Transverse colon (tissue), 3 donors: ENCODE results near the gene BANF2.

Experiments
- CTCF ChIP-seq, 5 experiments: fragments of 200-600 bp in 3 of 5; fragments of 450-650 bp in 2 of 5; sonication (generic) in 3 of 5; IDR thresholded peaks; 1 replicate in 2 of 5; 2 replicates in 3 of 5; pipeline ENCODE4 v1.5.1; 2016 to 2017; ENCODE audit warnings: antibody characterized with exemption in 5 of 5, inconsistent platforms in 3 of 5, mild to moderate bottlenecking in 2 of 5, moderate library complexity in 1 of 5
- EP300 ChIP-seq: sonication (generic); formaldehyde crosslinking; IDR thresholded peaks from one replicate; pipeline ENCODE4 v1.6.1; 2017; ENCODE audit warnings: antibody characterized with exemption, low read depth
- POLR2A ChIP-seq: fragments of 450-650 bp; IDR thresholded peaks from one replicate; pipeline ENCODE4 v1.6.1; 2016; ENCODE audit warnings: antibody characterized with exemption, mild to moderate bottlenecking, moderate library complexity

- TF ChIP-seq CTCF (IDR thresholded peaks at IDR 0.05) (no peak), POLR2A (no peak), EP300 (no peak)
Observed at GRCh38 chr20:17716331-17716730, 16.6 kb downstream of the BANF2 start.
